IPS DF 6.9 (cell line): ENCODE data around the gene LILRB1.
"Not testable (repeated sequence)": the region's sequence is repeated elsewhere in the genome, so short reads cannot be mapped to it uniquely, and the experiment has no call there.

ENCODE experiments used
- DNase-seq: peaks from one replicate; pipeline ENCODE4 v3.0.0-alpha.2; 2013; ENCODE audit warnings: low read depth, low spot score
- H3K27ac ChIP-seq: one replicate; pipeline ENCODE4 v1.5.1; 2013; ENCODE audit warnings: low read length, control low read depth
- H3K27me3 ChIP-seq: 2 replicates; pipeline ENCODE4 v1.6.1; 2013; ENCODE audit warnings: mild to moderate bottlenecking, low read length; ENCODE audit not compliant: control insufficient read depth, insufficient read depth
- H3K36me3 ChIP-seq: 2 replicates; pipeline ENCODE4 v1.6.1; 2013; ENCODE audit warnings: low read length; ENCODE audit not compliant: control insufficient read depth, insufficient read depth
- H3K4me1 ChIP-seq: 2 replicates; pipeline ENCODE4 v1.6.1; 2013; ENCODE audit warnings: low read length; ENCODE audit not compliant: control insufficient read depth, insufficient read depth
- H3K4me3 ChIP-seq: 2 replicates; pipeline ENCODE4 v1.5.1; 2013; ENCODE audit warnings: mild to moderate bottlenecking, low read length
- H3K9me3 ChIP-seq: 2 replicates; pipeline ENCODE4 v1.6.1; 2013; ENCODE audit warnings: low read length, inconsistent platforms; ENCODE audit not compliant: control insufficient read depth, insufficient read depth
- WGBS: extraction: QIAGEN DNeasy Blood & Tissue Kit; methylation state at CpG from one replicate; pipeline ENCODE4 v1.1.7; 2013; ENCODE audit warnings: mixed read lengths, missing lambda C conversion rate; ENCODE audit not compliant: insufficient read length, insufficient coverage; 5-methylcytosine and 5-hydroxymethylcytosine counted together

Gene LILRB1

GRCh38 chr19:54630262-54630661, at the start of gene LILRB1:
Gene LILRB1 (plus strand): TSS chr19:54630484. CDS start chr19:54631074, 590 bp downstream.
- H3K4me3 ChIP-seq, H3K27ac ChIP-seq, DNase-seq, H3K4me1 ChIP-seq, H3K27me3 ChIP-seq, H3K9me3 ChIP-seq, H3K36me3 ChIP-seq: not testable (repeated sequence)
- no CpG with 5 or more reads among the region's 9 CpGs for WGBS

- H3K27me3 ChIP-seq: no peaks in the 10 kb centered on the region
- H3K4me3 ChIP-seq: no peak overlapping the region
- no peak overlapping the region for H3K27ac ChIP-seq
- no CpG with 5 or more reads among the region's 5 CpGs for WGBS
- no peak for DNase-seq
- H3K9me3 ChIP-seq: peaks cover 6% of the 10 kb centered on the region
- no peaks in the 10 kb centered on the region for H3K36me3 ChIP-seq
- no peaks in the 10 kb centered on the region for H3K4me1 ChIP-seq
Observed at GRCh38 chr19:54586397-54586796, 43.9 kb upstream of the LILRB1 start.

- DNase-seq: no peak
- Histone ChIP-seq H3K27ac (no peak overlapping the region), H3K27me3 (no peaks in the 10 kb centered on the region), H3K9me3 (peaks cover 6% of the 10 kb centered on the region), H3K4me3 (no peak overlapping the region), H3K36me3 (no peaks in the 10 kb centered on the region), H3K4me1 (no peaks in the 10 kb centered on the region)
- WGBS: no CpG with 5 or more reads among the region's 7 CpGs
Observed at GRCh38 chr19:54587026-54587425, 43.3 kb upstream of the LILRB1 start.

- not testable (repeated sequence) for H3K4me3 ChIP-seq
Observed at GRCh38 chr19:54593445-54593844, 36.8 kb upstream of the LILRB1 start, which contains the start of gene LILRA1. Gene LILRA1 (plus strand): TSS chr19:54593632. CDS start chr19:54594245, 613 bp downstream.

GRCh38 chr19:54593931-54594626, 36.2 kb upstream of the LILRB1 start:
- peaks cover 13% of the 10 kb centered on the region for H3K9me3 ChIP-seq
- not testable (repeated sequence) for H3K4me3 ChIP-seq, H3K27ac ChIP-seq, H3K27me3 ChIP-seq, H3K36me3 ChIP-seq, H3K4me1 ChIP-seq, DNase-seq
- no CpG with 5 or more reads among the region's 9 CpGs for WGBS

More at GRCh38 chr19:54593445-54593844, 36.8 kb upstream of the LILRB1 start, which contains the start of gene LILRA1:
- not testable (repeated sequence) for H3K36me3 ChIP-seq, H3K4me1 ChIP-seq, H3K27me3 ChIP-seq, DNase-seq, H3K27ac ChIP-seq
- peaks cover 13% of the 10 kb centered on the region for H3K9me3 ChIP-seq
- WGBS: no CpG with 5 or more reads among the region's 6 CpGs

GRCh38 chr19:54594737-54595136, 35.5 kb upstream of the LILRB1 start:
- no peak overlapping the region for H3K4me3 ChIP-seq
- H3K27me3 ChIP-seq: no peaks in the 10 kb centered on the region
- DNase-seq: no peak
- H3K36me3 ChIP-seq: no peaks in the 10 kb centered on the region
- H3K4me1 ChIP-seq: no peaks in the 10 kb centered on the region; the same call in 1 of the 2 replicates
- no CpG with 5 or more reads among the region's 5 CpGs for WGBS
- no peak overlapping the region for H3K27ac ChIP-seq
- peaks cover 11% of the 10 kb centered on the region for H3K9me3 ChIP-seq

- H3K9me3 ChIP-seq: peaks cover 15% of the 10 kb centered on the region
- not testable (repeated sequence) for H3K36me3 ChIP-seq, DNase-seq, H3K27me3 ChIP-seq, H3K4me1 ChIP-seq, H3K4me3 ChIP-seq, H3K27ac ChIP-seq
- WGBS: no CpG with 5 or more reads among the region's 26 CpGs
Observed at GRCh38 chr19:54595680-54596436, 34.4 kb upstream of the LILRB1 start.

- WGBS: no CpG with 5 or more reads among the region's 5 CpGs
- Histone ChIP-seq H3K27me3 (no peaks in the 10 kb centered on the region), H3K27ac (no peak overlapping the region), H3K4me1 (no peaks in the 10 kb centered on the region), H3K36me3 (no peaks in the 10 kb centered on the region), H3K4me3 (no peak overlapping the region; the same call in 1 of the 2 replicates), H3K9me3 (peaks cover 11% of the 10 kb centered on the region)
- no peak for DNase-seq
Observed at GRCh38 chr19:54600212-54600611, 30.1 kb upstream of the LILRB1 start.

- H3K27me3 ChIP-seq: no peaks in the 10 kb centered on the region
- H3K4me1 ChIP-seq: no peaks in the 10 kb centered on the region
- WGBS: no CpG with 5 or more reads among the region's 4 CpGs
- DNase-seq: no peak
- H3K36me3 ChIP-seq: no peaks in the 10 kb centered on the region; the same call in 1 of the 2 replicates
- H3K4me3 ChIP-seq: no peak overlapping the region
- H3K27ac ChIP-seq: no peak overlapping the region
- peaks cover 21% of the 10 kb centered on the region for H3K9me3 ChIP-seq
Observed at GRCh38 chr19:54606230-54606629, 24.1 kb upstream of the LILRB1 start.

- WGBS: no CpG with 5 or more reads among the region's 16 CpGs
Observed at GRCh38 chr19:54606891-54607784, 23.1 kb upstream of the LILRB1 start.

More at GRCh38 chr19:54606891-54607784, 23.1 kb upstream of the LILRB1 start:
- H3K4me3 ChIP-seq: no peak overlapping the region
- H3K36me3 ChIP-seq: no peaks in the 10 kb centered on the region; the same call in 1 of the 2 replicates
- no peaks in the 10 kb centered on the region for H3K4me1 ChIP-seq
- H3K27me3 ChIP-seq: no peaks in the 10 kb centered on the region
- peaks cover 24% of the 10 kb centered on the region for H3K9me3 ChIP-seq
- DNase-seq: no peak
- H3K27ac ChIP-seq: no peak overlapping the region
